ENCODE results near the gene CSAD. TPM values are rescaled to one million over a fixed set of nuclear protein-coding genes. Genes with fewer than 3 reads are reported as not detected.

Gene CSAD
- total and polyA plus RNA-seq, 2 of the 13 experiments (the other 11 are each of a cell fraction or from before 2014, with no cell fraction given): 7.2 to 23.5 TPM

- TF ChIP-seq DBP (CRISPR knock-in tag; IDR thresholded peaks at IDR 0.05; ENCODE audit: not compliant biosample characterization) (no peak), HMGA1 (CRISPR knock-in tag; conservative IDR thresholded peaks at IDR 0.05) (no peak), SOX6 (IDR thresholded peaks at IDR 0.05) (no peak), SOX6 (CRISPR knock-in tag; IDR thresholded peaks at IDR 0.05) (no peak; the same call in 1 of the 2 replicates), HMG20B (CRISPR knock-in tag; conservative IDR thresholded peaks at IDR 0.05) (no peak), CCAR2 (optimal IDR thresholded peaks at IDR 0.05; ENCODE audit: low read depth, low read length) (no peak), HNF1A (IDR thresholded peaks at IDR 0.05; ENCODE audit: low read depth) (no peak), HNF1A (CRISPR knock-in tag; IDR thresholded peaks at IDR 0.05; ENCODE audit: borderline replicate concordance) (no peak), HDAC2 (CRISPR knock-in tag; IDR thresholded peaks at IDR 0.05) (0 out of 2 replicates have a peak, but pooled peaks have one; percentile 13), ZMYM3 (CRISPR knock-in tag; IDR thresholded peaks at IDR 0.05) (peak; percentile 77; the same call in 1 of the 2 replicates), HNRNPLL (IDR thresholded peaks at IDR 0.05; ENCODE audit: low read depth, low read length, poor library complexity, severe bottlenecking) (no peak), ZFP82 (CRISPR knock-in tag; IDR thresholded peaks at IDR 0.05; ENCODE audit: borderline replicate concordance) (no peak), SUZ12 (IDR thresholded peaks at IDR 0.05; ENCODE audit: low read depth, low read length) (no peak), CC2D1A (CRISPR knock-in tag; IDR thresholded peaks at IDR 0.05) (no peak), ZNF549 (CRISPR knock-in tag; IDR thresholded peaks at IDR 0.05) (no peak), MEIS1 (CRISPR knock-in tag; IDR thresholded peaks at IDR 0.05; ENCODE audit: borderline replicate concordance) (no peak), ISX (CRISPR knock-in tag; conservative IDR thresholded peaks at IDR 0.05) (no peak), MTF1 (CRISPR knock-in tag; IDR thresholded peaks at IDR 0.05) (no peak), ZNF670 (CRISPR knock-in tag; IDR thresholded peaks at IDR 0.05; ENCODE audit: borderline replicate concordance) (no peak), MIER2 (CRISPR knock-in tag; IDR thresholded peaks at IDR 0.05) (0 out of 2 replicates have a peak, but pooled peaks have one; percentile 15), LCORL (IDR thresholded peaks at IDR 0.05) (no peak), LCORL (CRISPR knock-in tag; IDR thresholded peaks at IDR 0.05) (0 out of 2 replicates have a peak, but pooled peaks have one; percentile 34), ZKSCAN5 (CRISPR knock-in tag; IDR thresholded peaks at IDR 0.05) (no peak)
- TF ChIP-seq, protein P1, sequence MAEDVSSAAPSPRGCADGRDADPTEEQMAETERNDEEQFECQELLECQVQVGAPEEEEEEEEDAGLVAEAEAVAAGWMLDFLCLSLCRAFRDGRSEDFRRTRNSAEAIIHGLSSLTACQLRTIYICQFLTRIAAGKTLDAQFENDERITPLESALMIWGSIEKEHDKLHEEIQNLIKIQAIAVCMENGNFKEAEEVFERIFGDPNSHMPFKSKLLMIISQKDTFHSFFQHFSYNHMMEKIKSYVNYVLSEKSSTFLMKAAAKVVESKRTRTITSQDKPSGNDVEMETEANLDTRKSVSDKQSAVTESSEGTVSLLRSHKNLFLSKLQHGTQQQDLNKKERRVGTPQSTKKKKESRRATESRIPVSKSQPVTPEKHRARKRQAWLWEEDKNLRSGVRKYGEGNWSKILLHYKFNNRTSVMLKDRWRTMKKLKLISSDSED (CRISPR knock-in tag; IDR thresholded peaks at IDR 0.05): no peak
- TF ChIP-seq, protein P2, sequence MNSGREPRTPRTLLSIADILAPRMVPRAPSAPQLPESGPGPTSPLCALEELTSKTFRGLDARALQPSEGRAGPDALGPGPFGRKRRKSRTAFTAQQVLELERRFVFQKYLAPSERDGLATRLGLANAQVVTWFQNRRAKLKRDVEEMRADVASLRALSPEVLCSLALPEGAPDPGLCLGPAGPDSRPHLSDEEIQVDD (CRISPR knock-in tag; IDR thresholded peaks at IDR 0.05; ENCODE audit: borderline replicate concordance): no peak
Observed at GRCh38 chr12:53161119-53161911, 19.4 kb downstream of the CSAD start (continued).

Measured in HepG2 (cell line).